ENCODE measurements around the gene RUBCNL. TPM values are rescaled to one million over a fixed set of nuclear protein-coding genes. Genes with fewer than 3 reads are reported as not detected.
"Not testable (repeated sequence)": the region's sequence is repeated elsewhere in the genome, so short reads cannot be mapped to it uniquely, and the experiment has no call there.

RUBCNL gene, protein sequence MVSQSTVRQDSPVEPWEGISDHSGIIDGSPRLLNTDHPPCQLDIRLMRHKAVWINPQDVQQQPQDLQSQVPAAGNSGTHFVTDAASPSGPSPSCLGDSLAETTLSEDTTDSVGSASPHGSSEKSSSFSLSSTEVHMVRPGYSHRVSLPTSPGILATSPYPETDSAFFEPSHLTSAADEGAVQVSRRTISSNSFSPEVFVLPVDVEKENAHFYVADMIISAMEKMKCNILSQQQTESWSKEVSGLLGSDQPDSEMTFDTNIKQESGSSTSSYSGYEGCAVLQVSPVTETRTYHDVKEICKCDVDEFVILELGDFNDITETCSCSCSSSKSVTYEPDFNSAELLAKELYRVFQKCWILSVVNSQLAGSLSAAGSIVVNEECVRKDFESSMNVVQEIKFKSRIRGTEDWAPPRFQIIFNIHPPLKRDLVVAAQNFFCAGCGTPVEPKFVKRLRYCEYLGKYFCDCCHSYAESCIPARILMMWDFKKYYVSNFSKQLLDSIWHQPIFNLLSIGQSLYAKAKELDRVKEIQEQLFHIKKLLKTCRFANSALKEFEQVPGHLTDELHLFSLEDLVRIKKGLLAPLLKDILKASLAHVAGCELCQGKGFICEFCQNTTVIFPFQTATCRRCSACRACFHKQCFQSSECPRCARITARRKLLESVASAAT
- total RNA-seq (2021; ENCODE audit: unreplicated experiment): not detected
- not detected for polyA plus RNA-seq (2012; ENCODE audit: insufficient read length)
- percentile 5 among the genes with signal in this experiment for Bru-seq, nascent RNA
- percentile 8 among the genes with signal in this experiment for BruChase-seq, experiment 1, labeled RNA remaining after a 2-hour chase
- BruChase-seq, experiment 2, labeled RNA remaining after a 6-hour chase: percentile 10 among the genes with signal in this experiment
- long read RNA-seq: 0 reads

DNA sequence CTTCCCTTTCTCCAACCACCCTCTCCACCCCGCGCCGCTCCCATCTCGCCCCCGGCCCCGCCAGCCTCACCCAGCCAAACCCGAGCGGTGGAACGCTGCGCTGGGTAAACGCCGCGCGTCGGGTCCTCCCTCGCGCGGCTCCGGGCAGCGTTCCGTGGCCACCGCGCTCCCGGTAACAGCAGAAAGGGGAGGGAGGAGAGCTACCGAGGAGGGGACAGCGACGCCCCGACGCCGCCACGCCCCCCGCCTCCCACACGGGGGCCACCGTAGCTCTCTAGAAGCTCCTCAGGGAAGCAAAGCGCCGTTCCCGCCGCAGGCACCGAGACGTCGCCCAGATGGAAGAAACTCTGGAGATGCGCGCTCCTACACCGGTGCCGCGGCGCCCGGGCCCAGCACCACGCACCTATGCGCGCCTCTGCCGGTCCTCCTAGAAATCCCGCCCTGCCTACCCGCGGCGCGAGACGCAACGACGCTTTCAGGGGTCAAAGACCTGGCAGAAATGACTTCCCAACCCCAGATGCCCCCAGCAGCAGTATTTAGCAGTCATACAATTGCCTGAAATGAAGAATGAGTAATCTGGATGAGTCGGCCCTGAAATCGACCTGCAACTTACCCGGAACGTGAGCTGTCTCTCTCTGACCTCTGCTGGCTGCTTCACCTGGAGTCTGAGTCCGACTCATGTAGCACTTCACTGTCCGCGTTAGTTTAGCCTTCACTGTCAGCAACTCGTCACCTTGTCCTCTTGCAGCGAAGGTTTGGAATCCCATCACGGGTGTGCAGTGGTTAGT is at the start of gene RUBCNL:
Gene RUBCNL, minus strand, starts transcription at position 189 of the 788 bp plus-strand sequence. CDS start 14,777 bp downstream, outside the sequence.
- intact Hi-C loops (cut with micrococcal nuclease; ENCODE audit: unreplicated experiment) (no loop called here), in situ Hi-C loops (cut with HindIII; ENCODE audit: low pct_unique_long_range_greater_than_20kb, low sequenced_read_pairs) (no loop called here)
- ChIA-PET CTCF (no interaction called here), POLR2A (no interaction called here)
- ATAC-seq (no peak), DNase-seq (ENCODE audit: low read depth, low spot score) (no peak)
- no peaks in the 10 kb centered on the region for H3K27me3 ChIP-seq (ENCODE audit: control insufficient read depth, insufficient read depth, low read length)
- H3K4me1 ChIP-seq (ENCODE audit: control insufficient read depth, insufficient read depth, low read length): no peaks in the 10 kb centered on the region
- no peak within 1 kb of the TSS for H3K4me3 ChIP-seq (ENCODE audit: low read depth in 2 of 2, low read length in 2 of 2)
- H3K27ac ChIP-seq (ENCODE audit: low read length): no peak within 1 kb of the TSS
- no peaks in the 10 kb centered on the region for H3K36me3 ChIP-seq (ENCODE audit: control insufficient read depth, insufficient read depth, low read length)
- no peak for TF ChIP-seq CTCF (IDR thresholded peaks at IDR 0.05)
- BruUV-seq (replicated peaks): no TSS peak
- no peaks in the 10 kb centered on the region for H3K9me3 ChIP-seq (ENCODE audit: control insufficient read depth, insufficient read depth, low read depth, low read length)

- BruUV-seq (replicated peaks); H3K4me1 ChIP-seq (ENCODE audit: control insufficient read depth, insufficient read depth, low read length); CTCF ChIA-PET; DNase-seq (ENCODE audit: low read depth, low spot score); in situ Hi-C loops (cut with HindIII; ENCODE audit: low pct_unique_long_range_greater_than_20kb, low sequenced_read_pairs); H3K27ac ChIP-seq (ENCODE audit: low read length); POLR2A ChIA-PET; H3K27me3 ChIP-seq (ENCODE audit: control insufficient read depth, insufficient read depth, low read length); H3K9me3 ChIP-seq (ENCODE audit: control insufficient read depth, insufficient read depth, low read depth, low read length); ATAC-seq; H3K4me3 ChIP-seq (ENCODE audit: low read depth in 2 of 2, low read length in 2 of 2); H3K36me3 ChIP-seq (ENCODE audit: control insufficient read depth, insufficient read depth, low read length); intact Hi-C loops (cut with micrococcal nuclease; ENCODE audit: unreplicated experiment): not testable (repeated sequence)
These were observed 42.5 kb upstream of the RUBCNL start for GRCh38 chr13:46429558-46429957.

DNA sequence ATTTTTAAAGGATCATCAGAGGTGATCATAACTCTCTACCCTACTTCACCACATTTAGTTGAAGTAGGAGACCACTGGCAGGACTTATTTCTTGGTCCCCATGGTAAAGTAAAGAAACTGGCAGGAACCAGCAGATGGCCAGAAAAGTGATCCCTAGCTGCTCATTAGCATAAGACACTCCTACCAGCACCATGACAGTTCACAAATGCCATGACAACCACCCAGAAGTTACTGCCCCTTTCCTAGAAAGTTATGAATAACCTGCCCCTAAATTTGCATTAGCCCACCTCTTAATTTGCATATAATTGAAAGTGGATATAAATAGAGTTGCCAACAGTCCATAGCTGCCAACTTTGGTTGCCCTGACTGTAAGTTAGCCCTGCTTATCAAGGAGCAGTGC is 18.4 kb upstream of the RUBCNL start:
- no TSS peak for BruUV-seq (replicated peaks)
- DNase-seq (ENCODE audit: low read depth, low spot score) (no peak), ATAC-seq (no peak)
- intact Hi-C loops (cut with micrococcal nuclease; ENCODE audit: unreplicated experiment) (no loop called here), in situ Hi-C loops (cut with HindIII; ENCODE audit: low pct_unique_long_range_greater_than_20kb, low sequenced_read_pairs) (no loop called here)
- Histone ChIP-seq H3K9me3 (ENCODE audit: control insufficient read depth, insufficient read depth, low read depth, low read length) (no peaks in the 10 kb centered on the region), H3K4me3 (ENCODE audit: low read depth in 2 of 2, low read length in 2 of 2) (no peak overlapping the region), H3K4me1 (ENCODE audit: control insufficient read depth, insufficient read depth, low read length) (no peaks in the 10 kb centered on the region), H3K27ac (ENCODE audit: low read length) (no peak overlapping the region), H3K36me3 (ENCODE audit: control insufficient read depth, insufficient read depth, low read length) (no peaks in the 10 kb centered on the region), H3K27me3 (ENCODE audit: control insufficient read depth, insufficient read depth, low read length) (no peaks in the 10 kb centered on the region)
- TF ChIP-seq POLR2AphosphoS5 (IDR thresholded peaks at IDR 0.05; ENCODE audit: low read depth, low read length) (no peak), SIN3A (IDR thresholded peaks at IDR 0.05; ENCODE audit: borderline replicate concordance, insufficient read depth, low read depth, low read length) (no peak), TCF7L2 (IDR thresholded peaks at IDR 0.05; ENCODE audit: low read depth, low read length) (no peak), CTCF (IDR thresholded peaks at IDR 0.05) (no peak)
- TF ChIP-seq, protein P1, sequence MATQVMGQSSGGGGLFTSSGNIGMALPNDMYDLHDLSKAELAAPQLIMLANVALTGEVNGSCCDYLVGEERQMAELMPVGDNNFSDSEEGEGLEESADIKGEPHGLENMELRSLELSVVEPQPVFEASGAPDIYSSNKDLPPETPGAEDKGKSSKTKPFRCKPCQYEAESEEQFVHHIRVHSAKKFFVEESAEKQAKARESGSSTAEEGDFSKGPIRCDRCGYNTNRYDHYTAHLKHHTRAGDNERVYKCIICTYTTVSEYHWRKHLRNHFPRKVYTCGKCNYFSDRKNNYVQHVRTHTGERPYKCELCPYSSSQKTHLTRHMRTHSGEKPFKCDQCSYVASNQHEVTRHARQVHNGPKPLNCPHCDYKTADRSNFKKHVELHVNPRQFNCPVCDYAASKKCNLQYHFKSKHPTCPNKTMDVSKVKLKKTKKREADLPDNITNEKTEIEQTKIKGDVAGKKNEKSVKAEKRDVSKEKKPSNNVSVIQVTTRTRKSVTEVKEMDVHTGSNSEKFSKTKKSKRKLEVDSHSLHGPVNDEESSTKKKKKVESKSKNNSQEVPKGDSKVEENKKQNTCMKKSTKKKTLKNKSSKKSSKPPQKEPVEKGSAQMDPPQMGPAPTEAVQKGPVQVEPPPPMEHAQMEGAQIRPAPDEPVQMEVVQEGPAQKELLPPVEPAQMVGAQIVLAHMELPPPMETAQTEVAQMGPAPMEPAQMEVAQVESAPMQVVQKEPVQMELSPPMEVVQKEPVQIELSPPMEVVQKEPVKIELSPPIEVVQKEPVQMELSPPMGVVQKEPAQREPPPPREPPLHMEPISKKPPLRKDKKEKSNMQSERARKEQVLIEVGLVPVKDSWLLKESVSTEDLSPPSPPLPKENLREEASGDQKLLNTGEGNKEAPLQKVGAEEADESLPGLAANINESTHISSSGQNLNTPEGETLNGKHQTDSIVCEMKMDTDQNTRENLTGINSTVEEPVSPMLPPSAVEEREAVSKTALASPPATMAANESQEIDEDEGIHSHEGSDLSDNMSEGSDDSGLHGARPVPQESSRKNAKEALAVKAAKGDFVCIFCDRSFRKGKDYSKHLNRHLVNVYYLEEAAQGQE (IDR thresholded peaks at IDR 0.05; ENCODE audit: insufficient read depth in 1 of 2, low read depth in 2 of 2, low read length in 1 of 2): no peak
- ChIA-PET CTCF (no interaction called here), POLR2A (no interaction called here)

All from Panc1 (cell line).